Keratinocyte (primary cell): ENCODE results near the gene USP38.

Experiments used
- EZH2 ChIP-seq: IDR thresholded peaks from one replicate; pipeline ENCODE4 v1.6.1; 2012; ENCODE audit warnings: inconsistent platforms, mild to moderate bottlenecking, low read length, moderate library complexity
- TF ChIP-seq, protein P1 (sequence below), 3 experiments: IDR thresholded peaks in 1 of 3; conservative IDR thresholded peaks in 1 of 3; optimal IDR thresholded peaks in 1 of 3; 2 replicates in 2 of 3; 3 replicates in 1 of 3; pipeline versions ENCODE3 to v1.5.1; 2011; ENCODE audit warnings: low read length in 3 of 3, mild to moderate bottlenecking in 3 of 3, moderate library complexity in 2 of 3, control low read depth in 1 of 3, inconsistent platforms in 1 of 3; ENCODE audit not compliant: insufficient read depth in 2 of 3; ENCODE audit errors: extremely low read depth in 1 of 3

DNA sequence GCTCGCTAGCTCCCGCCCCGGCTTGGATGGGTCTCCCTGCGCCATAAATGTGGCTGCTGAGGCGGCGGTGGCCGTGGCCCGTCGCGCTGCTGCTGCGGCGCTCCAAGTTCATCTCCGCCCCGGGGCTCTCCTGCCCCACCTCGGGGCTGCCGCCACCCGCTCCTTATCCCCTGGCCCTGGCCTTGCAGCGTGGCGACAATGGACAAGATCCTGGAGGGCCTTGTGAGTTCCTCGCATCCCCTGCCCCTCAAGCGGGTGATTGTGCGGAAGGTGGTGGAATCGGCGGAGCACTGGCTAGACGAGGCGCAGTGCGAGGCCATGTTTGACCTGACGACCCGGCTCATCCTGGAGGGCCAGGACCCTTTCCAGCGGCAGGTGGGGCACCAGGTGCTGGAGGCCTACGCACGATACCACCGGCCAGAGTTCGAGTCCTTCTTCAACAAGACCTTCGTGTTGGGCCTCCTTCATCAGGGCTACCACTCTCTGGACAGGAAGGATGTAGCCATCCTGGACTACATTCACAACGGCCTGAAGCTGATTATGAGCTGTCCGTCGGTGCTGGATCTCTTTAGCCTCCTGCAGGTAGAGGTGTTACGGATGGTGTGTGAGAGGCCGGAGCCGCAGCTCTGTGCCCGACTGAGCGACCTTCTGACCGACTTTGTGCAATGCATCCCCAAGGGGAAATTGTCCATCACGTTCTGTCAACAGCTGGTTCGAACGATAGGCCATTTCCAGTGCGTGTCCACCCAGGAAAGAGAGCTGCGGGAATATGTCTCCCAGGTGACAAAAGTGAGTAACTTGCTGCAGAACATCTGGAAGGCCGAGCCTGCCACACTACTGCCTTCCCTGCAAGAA lies 763 bp downstream of the USP38 start:
- TF ChIP-seq, protein P1, sequence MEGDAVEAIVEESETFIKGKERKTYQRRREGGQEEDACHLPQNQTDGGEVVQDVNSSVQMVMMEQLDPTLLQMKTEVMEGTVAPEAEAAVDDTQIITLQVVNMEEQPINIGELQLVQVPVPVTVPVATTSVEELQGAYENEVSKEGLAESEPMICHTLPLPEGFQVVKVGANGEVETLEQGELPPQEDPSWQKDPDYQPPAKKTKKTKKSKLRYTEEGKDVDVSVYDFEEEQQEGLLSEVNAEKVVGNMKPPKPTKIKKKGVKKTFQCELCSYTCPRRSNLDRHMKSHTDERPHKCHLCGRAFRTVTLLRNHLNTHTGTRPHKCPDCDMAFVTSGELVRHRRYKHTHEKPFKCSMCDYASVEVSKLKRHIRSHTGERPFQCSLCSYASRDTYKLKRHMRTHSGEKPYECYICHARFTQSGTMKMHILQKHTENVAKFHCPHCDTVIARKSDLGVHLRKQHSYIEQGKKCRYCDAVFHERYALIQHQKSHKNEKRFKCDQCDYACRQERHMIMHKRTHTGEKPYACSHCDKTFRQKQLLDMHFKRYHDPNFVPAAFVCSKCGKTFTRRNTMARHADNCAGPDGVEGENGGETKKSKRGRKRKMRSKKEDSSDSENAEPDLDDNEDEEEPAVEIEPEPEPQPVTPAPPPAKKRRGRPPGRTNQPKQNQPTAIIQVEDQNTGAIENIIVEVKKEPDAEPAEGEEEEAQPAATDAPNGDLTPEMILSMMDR (optimal IDR thresholded peaks at IDR 0.05 in 1 of 3, IDR thresholded peaks at IDR 0.05 in 1 of 3, conservative IDR thresholded peaks at IDR 0.05 in 1 of 3; ENCODE audit: extremely low read depth in 1 of 3, insufficient read depth in 2 of 3, low read length in 3 of 3): peak in 1 of 3 experiments; percentile 1
- TF ChIP-seq EZH2: no peak
